GM23338 (cell line): Measurements from ENCODE around the gene CHMP1B. TPM values are rescaled to one million over a fixed set of nuclear protein-coding genes. Genes with fewer than 3 reads are reported as not detected.

ENCODE experiments used
- ATAC-seq: fragments of 200-7000 bp; cut with Tn5 transposase; 3 replicates; pipeline ENCODE4 v1.9.1; 2020
- DNase-seq: peaks from one replicate; pipeline ENCODE4 v3.0.0-alpha.2; 2015; ENCODE audit warnings: low spot score
- H2AFZ ChIP-seq: fragments of 200-600 bp; sonication (generic); 2 replicates; pipeline ENCODE4 v1.8.0; 2016; ENCODE audit warnings: antibody characterized with exemption, mild to moderate bottlenecking, moderate library complexity
- H3F3A ChIP-seq: fragments of 200-600 bp; sonication (generic); replicated peaks from 2 replicates; pipeline ENCODE4 v1.8.0; 2017; ENCODE audit warnings: antibody characterized with exemption, mixed run types, low read depth
- H3K27ac ChIP-seq: fragments of 200-600 bp; sonication (generic); 2 replicates; pipeline ENCODE4 v1.6.1; 2016; ENCODE audit warnings: low read depth
- H3K27me3 ChIP-seq: fragments of 200-600 bp; sonication (generic); 2 replicates; pipeline ENCODE4 v1.8.0; 2016; ENCODE audit warnings: mild to moderate bottlenecking, mixed run types, moderate library complexity; ENCODE audit not compliant: insufficient read depth
- H3K36me3 ChIP-seq: fragments of 200-600 bp; sonication (generic); 2 replicates; pipeline ENCODE4 v1.8.0; 2016; ENCODE audit warnings: mild to moderate bottlenecking; ENCODE audit not compliant: insufficient read depth
- H3K4me1 ChIP-seq: fragments of 200-600 bp; sonication (generic); 2 replicates; pipeline ENCODE4 v1.8.0; 2016; ENCODE audit warnings: mild to moderate bottlenecking, moderate library complexity; ENCODE audit not compliant: insufficient read depth
- H3K4me2 ChIP-seq: fragments of 200-600 bp; sonication (generic); 2 replicates; pipeline ENCODE4 v1.7.1; 2017; ENCODE audit warnings: mixed run types
- H3K4me3 ChIP-seq: fragments of 200-600 bp; sonication (generic); 2 replicates; pipeline ENCODE4 v1.6.1; 2016; ENCODE audit warnings: mixed run types
- H3K79me2 ChIP-seq: fragments of 200-600 bp; sonication (generic); replicated peaks from 2 replicates; pipeline ENCODE4 v1.8.0; 2017; ENCODE audit warnings: mild to moderate bottlenecking; ENCODE audit not compliant: insufficient read depth
- H3K9me2 ChIP-seq: fragments of 200-600 bp; sonication (generic); 2 replicates; pipeline ENCODE4 v1.8.0; 2017; ENCODE audit not compliant: insufficient read depth
- H4K20me1 ChIP-seq: fragments of 200-600 bp; sonication (generic); replicated peaks from 2 replicates; pipeline ENCODE4 v1.8.0; 2017; ENCODE audit warnings: mild to moderate bottlenecking; ENCODE audit not compliant: insufficient read depth
- H3K27ac Mint-ChIP-seq: 2 replicates; pipeline ENCODE4 v1.8.0; 2020; ENCODE audit warnings: inconsistent platforms, mild to moderate bottlenecking, moderate library complexity, mixed read lengths
- H3K27me3 Mint-ChIP-seq: 3 replicates; pipeline ENCODE4 v1.8.0; 2022; ENCODE audit warnings: low read depth, mild to moderate bottlenecking, moderate library complexity, mixed read lengths, inconsistent platforms; ENCODE audit not compliant: insufficient read depth, poor library complexity
- H3K36me3 Mint-ChIP-seq: 3 replicates; pipeline ENCODE4 v1.8.0; 2021; ENCODE audit warnings: low read depth, mild to moderate bottlenecking, inconsistent platforms, moderate library complexity, mixed read lengths
- H3K4me1 Mint-ChIP-seq: 3 replicates; pipeline ENCODE4 v1.8.0; 2020; ENCODE audit warnings: mild to moderate bottlenecking, inconsistent platforms, mixed read lengths
- H3K4me3 Mint-ChIP-seq: 3 replicates; pipeline ENCODE4 v1.8.0; 2021; ENCODE audit warnings: moderate library complexity, mild to moderate bottlenecking, inconsistent platforms, mixed read lengths
- H3K9me3 Mint-ChIP-seq: 3 replicates; pipeline ENCODE4 v1.8.0; 2020; ENCODE audit warnings: moderate library complexity, mild to moderate bottlenecking, inconsistent platforms, mixed read lengths
- EZH2 ChIP-seq: fragments of 200-600 bp; sonication (generic); IDR thresholded peaks from one replicate; pipeline ENCODE4 v1.8.0; 2017; ENCODE audit warnings: antibody characterized with exemption, mild to moderate bottlenecking, low read depth; ENCODE audit not compliant: unreplicated experiment
- JUNB ChIP-seq: IDR thresholded peaks from one replicate; pipeline ENCODE4 v1.6.1; 2016; ENCODE audit warnings: antibody characterized with exemption; ENCODE audit not compliant: unreplicated experiment
- ZNF114 ChIP-seq: fragments of 250-450 bp; sonication (Bioruptor Pico); IDR thresholded peaks from 2 replicates; pipeline ENCODE4 v1.5.0; 2020; ENCODE audit warnings: mild to moderate bottlenecking, moderate library complexity
- polyA plus RNA-seq: library from polyadenylated mRNA; unstranded; fragments of >200 nt; fragmentation: Nextera tagmentation; extraction: Ambion mirVana; gene quantifications from 2 replicates; pipeline ENCODE4 v1.2.1, GENCODE V29; 2016
- total RNA-seq: library from RNA; depleted of rRNA; stranded (reverse); fragments of >200 nt; shearing (Covaris generic); gene quantifications from 2 replicates; pipeline ENCODE4 v1.2.3, GENCODE V29; 2014
- TF ChIP-seq, protein P1 (sequence below), 2 experiments: fragments of 200-600 bp in 1 of 2; sonication (generic) in 1 of 2; conservative IDR thresholded peaks; 2 replicates each; pipeline versions ENCODE4 v1.5.1 to v1.6.1; 2016 to 2017; ENCODE audit warnings: antibody characterized with exemption in 2 of 2, low read depth in 2 of 2, mild to moderate bottlenecking in 2 of 2, moderate library complexity in 1 of 2
- TF ChIP-seq, protein P2 (sequence below): IDR thresholded peaks from 2 replicates; pipeline ENCODE4 v1.6.1; 2016; ENCODE audit warnings: antibody characterized with exemption
- TF ChIP-seq, protein P3 (sequence below): IDR thresholded peaks from one replicate; pipeline ENCODE4 v1.6.1; 2018; ENCODE audit warnings: antibody characterized with exemption; ENCODE audit not compliant: unreplicated experiment

Gene CHMP1B
- total and polyA plus RNA-seq, 2 experiments from 2014 or later, result 41.8 to 52.1 TPM

DNA sequence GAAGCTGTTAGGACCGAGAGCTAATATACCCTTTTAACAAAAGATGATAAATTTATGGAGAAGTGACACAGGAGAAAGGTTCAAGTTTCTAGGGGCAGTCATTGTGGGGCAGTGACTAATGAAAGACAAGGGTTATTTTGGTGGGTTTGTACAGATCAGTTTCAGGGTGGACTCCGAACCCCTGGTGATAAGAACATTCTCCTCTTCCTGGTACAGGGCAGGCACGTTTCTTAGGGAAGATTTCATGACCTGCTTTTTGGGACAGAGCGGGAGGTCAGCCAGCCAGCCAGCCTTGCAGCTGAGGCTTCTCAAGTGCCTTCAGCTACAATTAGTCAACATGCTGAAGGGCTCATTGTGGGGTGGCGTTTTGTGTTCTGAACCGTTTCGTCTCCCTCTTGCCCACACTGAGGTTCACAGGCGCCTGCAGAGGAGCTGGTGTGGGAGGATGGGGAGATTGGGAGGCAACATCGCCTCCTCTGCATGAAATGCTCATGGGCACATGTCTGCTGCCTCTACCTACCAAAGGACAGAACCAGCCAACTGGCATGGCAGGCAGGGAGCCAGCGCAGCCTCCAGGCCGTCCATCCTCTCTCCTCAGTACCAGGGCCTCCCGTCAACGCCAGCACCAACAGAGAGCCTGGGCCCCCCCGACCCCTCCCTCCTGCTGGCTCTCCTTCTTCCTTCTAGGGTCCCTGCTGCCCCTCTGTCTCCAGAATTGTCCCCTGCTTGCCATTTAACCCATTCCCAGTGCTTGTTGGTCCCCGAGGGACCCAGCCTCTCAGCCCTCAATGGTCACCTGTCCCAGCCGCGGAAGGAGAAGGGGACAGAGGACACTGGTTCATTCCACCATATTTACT is 9.6 kb downstream of the CHMP1B start (continued):
- TF ChIP-seq, protein P1, sequence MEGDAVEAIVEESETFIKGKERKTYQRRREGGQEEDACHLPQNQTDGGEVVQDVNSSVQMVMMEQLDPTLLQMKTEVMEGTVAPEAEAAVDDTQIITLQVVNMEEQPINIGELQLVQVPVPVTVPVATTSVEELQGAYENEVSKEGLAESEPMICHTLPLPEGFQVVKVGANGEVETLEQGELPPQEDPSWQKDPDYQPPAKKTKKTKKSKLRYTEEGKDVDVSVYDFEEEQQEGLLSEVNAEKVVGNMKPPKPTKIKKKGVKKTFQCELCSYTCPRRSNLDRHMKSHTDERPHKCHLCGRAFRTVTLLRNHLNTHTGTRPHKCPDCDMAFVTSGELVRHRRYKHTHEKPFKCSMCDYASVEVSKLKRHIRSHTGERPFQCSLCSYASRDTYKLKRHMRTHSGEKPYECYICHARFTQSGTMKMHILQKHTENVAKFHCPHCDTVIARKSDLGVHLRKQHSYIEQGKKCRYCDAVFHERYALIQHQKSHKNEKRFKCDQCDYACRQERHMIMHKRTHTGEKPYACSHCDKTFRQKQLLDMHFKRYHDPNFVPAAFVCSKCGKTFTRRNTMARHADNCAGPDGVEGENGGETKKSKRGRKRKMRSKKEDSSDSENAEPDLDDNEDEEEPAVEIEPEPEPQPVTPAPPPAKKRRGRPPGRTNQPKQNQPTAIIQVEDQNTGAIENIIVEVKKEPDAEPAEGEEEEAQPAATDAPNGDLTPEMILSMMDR (conservative IDR thresholded peaks at IDR 0.05; ENCODE audit: low read depth in 2 of 2), result no peak
- no peak for TF ChIP-seq ZNF114 (CRISPR knock-in tag)
- TF ChIP-seq, protein P2, sequence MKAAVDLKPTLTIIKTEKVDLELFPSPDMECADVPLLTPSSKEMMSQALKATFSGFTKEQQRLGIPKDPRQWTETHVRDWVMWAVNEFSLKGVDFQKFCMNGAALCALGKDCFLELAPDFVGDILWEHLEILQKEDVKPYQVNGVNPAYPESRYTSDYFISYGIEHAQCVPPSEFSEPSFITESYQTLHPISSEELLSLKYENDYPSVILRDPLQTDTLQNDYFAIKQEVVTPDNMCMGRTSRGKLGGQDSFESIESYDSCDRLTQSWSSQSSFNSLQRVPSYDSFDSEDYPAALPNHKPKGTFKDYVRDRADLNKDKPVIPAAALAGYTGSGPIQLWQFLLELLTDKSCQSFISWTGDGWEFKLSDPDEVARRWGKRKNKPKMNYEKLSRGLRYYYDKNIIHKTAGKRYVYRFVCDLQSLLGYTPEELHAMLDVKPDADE, result no peak
- TF ChIP-seq, protein P3, sequence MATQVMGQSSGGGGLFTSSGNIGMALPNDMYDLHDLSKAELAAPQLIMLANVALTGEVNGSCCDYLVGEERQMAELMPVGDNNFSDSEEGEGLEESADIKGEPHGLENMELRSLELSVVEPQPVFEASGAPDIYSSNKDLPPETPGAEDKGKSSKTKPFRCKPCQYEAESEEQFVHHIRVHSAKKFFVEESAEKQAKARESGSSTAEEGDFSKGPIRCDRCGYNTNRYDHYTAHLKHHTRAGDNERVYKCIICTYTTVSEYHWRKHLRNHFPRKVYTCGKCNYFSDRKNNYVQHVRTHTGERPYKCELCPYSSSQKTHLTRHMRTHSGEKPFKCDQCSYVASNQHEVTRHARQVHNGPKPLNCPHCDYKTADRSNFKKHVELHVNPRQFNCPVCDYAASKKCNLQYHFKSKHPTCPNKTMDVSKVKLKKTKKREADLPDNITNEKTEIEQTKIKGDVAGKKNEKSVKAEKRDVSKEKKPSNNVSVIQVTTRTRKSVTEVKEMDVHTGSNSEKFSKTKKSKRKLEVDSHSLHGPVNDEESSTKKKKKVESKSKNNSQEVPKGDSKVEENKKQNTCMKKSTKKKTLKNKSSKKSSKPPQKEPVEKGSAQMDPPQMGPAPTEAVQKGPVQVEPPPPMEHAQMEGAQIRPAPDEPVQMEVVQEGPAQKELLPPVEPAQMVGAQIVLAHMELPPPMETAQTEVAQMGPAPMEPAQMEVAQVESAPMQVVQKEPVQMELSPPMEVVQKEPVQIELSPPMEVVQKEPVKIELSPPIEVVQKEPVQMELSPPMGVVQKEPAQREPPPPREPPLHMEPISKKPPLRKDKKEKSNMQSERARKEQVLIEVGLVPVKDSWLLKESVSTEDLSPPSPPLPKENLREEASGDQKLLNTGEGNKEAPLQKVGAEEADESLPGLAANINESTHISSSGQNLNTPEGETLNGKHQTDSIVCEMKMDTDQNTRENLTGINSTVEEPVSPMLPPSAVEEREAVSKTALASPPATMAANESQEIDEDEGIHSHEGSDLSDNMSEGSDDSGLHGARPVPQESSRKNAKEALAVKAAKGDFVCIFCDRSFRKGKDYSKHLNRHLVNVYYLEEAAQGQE, result no peak
- TF ChIP-seq EZH2, result no peak
- no peak for TF ChIP-seq JUNB

DNA sequence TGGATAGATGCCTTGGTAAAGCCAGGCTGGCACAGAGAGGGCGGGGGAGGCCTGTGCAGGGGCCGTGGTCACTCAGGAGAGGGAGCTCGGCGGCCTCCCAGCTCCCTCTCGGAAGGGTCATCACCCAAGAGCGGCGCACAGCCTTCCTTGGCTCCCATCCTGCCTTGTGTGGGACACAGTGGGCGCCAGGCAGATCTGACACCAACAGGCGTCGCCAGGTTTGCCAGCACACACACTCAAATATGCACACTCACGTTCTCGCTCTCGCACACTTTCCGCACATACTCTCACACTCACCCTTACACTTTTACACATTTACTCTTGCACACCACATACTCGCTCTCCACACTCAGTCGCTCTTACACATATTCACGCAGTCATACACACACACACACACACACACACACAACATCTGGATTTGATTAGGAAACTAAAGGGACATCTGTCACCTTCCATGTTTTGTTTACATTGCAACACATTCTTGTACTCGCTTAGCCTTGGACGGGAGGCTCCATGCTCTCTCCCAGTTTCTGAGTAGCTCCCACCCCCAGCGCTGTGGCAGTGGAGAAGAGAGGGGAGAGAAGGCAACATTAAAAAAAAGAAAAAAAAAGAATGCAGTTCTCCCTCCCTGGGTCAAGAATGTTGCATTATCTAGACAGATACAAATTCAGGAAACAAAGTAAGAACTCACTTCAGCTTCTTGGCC is 10.5 kb downstream of the CHMP1B start:
- ATAC-seq (no peak), DNase-seq (no peak)
- Mint-ChIP-seq H3K27me3 (peaks cover 6% of the 10 kb centered on the region), H3K9me3 (no peaks in the 10 kb centered on the region), H3K4me1 (peaks cover 29% of the 10 kb centered on the region), H3K4me3 (no peak overlapping the region), H3K27ac (no peak overlapping the region), H3K36me3 (no peaks in the 10 kb centered on the region; the same call in 1 of the 3 replicates)
- Histone ChIP-seq H3K4me1 (peaks cover 19% of the 10 kb centered on the region), H3K27ac (no peak overlapping the region), H3K4me2 (no peak overlapping the region), H3K27me3 (no peaks in the 10 kb centered on the region), H3K9me2 (no peaks in the 10 kb centered on the region; the same call in 1 of the 2 replicates), H3K79me2 (no peaks in the 10 kb centered on the region; the same call in 1 of the 2 replicates), H2AFZ (no peak overlapping the region), H3K4me3 (no peak overlapping the region), H3K36me3 (no peaks in the 10 kb centered on the region), H3F3A (no peaks in the 10 kb centered on the region), H4K20me1 (no peaks in the 10 kb centered on the region)
- TF ChIP-seq, protein P2, result no peak
